ENCODE results near the gene SERPINB12. TPM values are rescaled to one million over a fixed set of nuclear protein-coding genes. Genes with fewer than 3 reads are reported as not detected.

The SERPINB12 gene
- total and polyA plus RNA-seq, 2 donors, result 2.6 to 4.0 TPM

- H3K9me3 ChIP-seq (ENCODE audit: control insufficient read depth in 2 of 2, insufficient read depth in 1 of 2, low read length in 1 of 2), result no peaks in the 10 kb centered on the region
- DNase-seq (ENCODE audit: low read depth in 6 of 9, low spot score in 9 of 9), result no peak
- 96% methylated on average over 1 of the region's 1 CpG for WGBS
- H3K27ac ChIP-seq (ENCODE audit: low read depth in 1 of 2, low read length in 1 of 2), result no peak overlapping the region
- no peaks in the 10 kb centered on the region for H3K27me3 ChIP-seq (ENCODE audit: control insufficient read depth in 2 of 2, insufficient read depth in 1 of 2, low read length in 1 of 2)
- H3K4me3 ChIP-seq (ENCODE audit: low read length in 2 of 2), result no peak overlapping the region
- no peaks in the 10 kb centered on the region for H3K4me1 ChIP-seq (ENCODE audit: control insufficient read depth in 2 of 2, insufficient read depth in 2 of 2, low read length in 2 of 2)
- H3K36me3 ChIP-seq (ENCODE audit: control insufficient read depth in 2 of 2, insufficient read depth in 2 of 2, low read length in 1 of 2), result no peaks in the 10 kb centered on the region
These were observed 22.4 kb downstream of the SERPINB12 start for GRCh38 chr18:63564561-63564960.

- Histone ChIP-seq H3K9me3 (ENCODE audit: control insufficient read depth in 2 of 2, insufficient read depth in 1 of 2, low read length in 1 of 2) (no peaks in the 10 kb centered on the region), H3K27me3 (ENCODE audit: control insufficient read depth in 2 of 2, insufficient read depth in 1 of 2, low read length in 1 of 2) (no peaks in the 10 kb centered on the region), H3K36me3 (ENCODE audit: control insufficient read depth in 2 of 2, insufficient read depth in 2 of 2, low read length in 1 of 2) (no peaks in the 10 kb centered on the region), H3K4me3 (ENCODE audit: low read length in 2 of 2) (no peak overlapping the region), H3K27ac (ENCODE audit: low read depth in 1 of 2, low read length in 1 of 2) (no peak overlapping the region), H3K4me1 (ENCODE audit: control insufficient read depth in 2 of 2, insufficient read depth in 2 of 2, low read length in 2 of 2) (no peaks in the 10 kb centered on the region)
- WGBS, result 90% methylated on average over 5 of the region's 5 CpGs
- no peak for DNase-seq (ENCODE audit: low read depth in 6 of 9, low spot score in 9 of 9)
These were observed 25.1 kb downstream of the SERPINB12 start for GRCh38 chr18:63567276-63567675.

GRCh38 chr18:63567825-63568224 lies 25.7 kb downstream of the SERPINB12 start:
- Histone ChIP-seq H3K4me1 (ENCODE audit: control insufficient read depth in 2 of 2, insufficient read depth in 2 of 2, low read length in 2 of 2) (no peaks in the 10 kb centered on the region), H3K27ac (ENCODE audit: low read depth in 1 of 2, low read length in 1 of 2) (no peak overlapping the region), H3K4me3 (ENCODE audit: low read length in 2 of 2) (no peak overlapping the region), H3K36me3 (ENCODE audit: control insufficient read depth in 2 of 2, insufficient read depth in 2 of 2, low read length in 1 of 2) (no peaks in the 10 kb centered on the region), H3K9me3 (ENCODE audit: control insufficient read depth in 2 of 2, insufficient read depth in 1 of 2, low read length in 1 of 2) (no peaks in the 10 kb centered on the region), H3K27me3 (ENCODE audit: control insufficient read depth in 2 of 2, insufficient read depth in 1 of 2, low read length in 1 of 2) (no peaks in the 10 kb centered on the region)
- DNase-seq (ENCODE audit: low read depth in 6 of 9, low spot score in 9 of 9), result no peak
- 87% methylated on average over 9 of the region's 9 CpGs for WGBS

GRCh38 chr18:63570721-63571120 lies 28.6 kb downstream of the SERPINB12 start:
- no peak overlapping the region for H3K4me3 ChIP-seq (ENCODE audit: low read length in 2 of 2)
- H3K4me1 ChIP-seq (ENCODE audit: control insufficient read depth in 2 of 2, insufficient read depth in 2 of 2, low read length in 2 of 2), result no peaks in the 10 kb centered on the region
- H3K36me3 ChIP-seq (ENCODE audit: control insufficient read depth in 2 of 2, insufficient read depth in 2 of 2, low read length in 1 of 2), result no peaks in the 10 kb centered on the region
- no peaks in the 10 kb centered on the region for H3K27me3 ChIP-seq (ENCODE audit: control insufficient read depth in 2 of 2, insufficient read depth in 1 of 2, low read length in 1 of 2)
- H3K9me3 ChIP-seq (ENCODE audit: control insufficient read depth in 2 of 2, insufficient read depth in 1 of 2, low read length in 1 of 2), result no peaks in the 10 kb centered on the region
- 94% methylated on average over 6 of the region's 6 CpGs for WGBS
- DNase-seq (ENCODE audit: low read depth in 6 of 9, low spot score in 9 of 9), result no peak
- no peak overlapping the region for H3K27ac ChIP-seq (ENCODE audit: low read depth in 1 of 2, low read length in 1 of 2)

- H3K9me3 ChIP-seq (ENCODE audit: control insufficient read depth in 2 of 2, insufficient read depth in 1 of 2, low read length in 1 of 2), result no peaks in the 10 kb centered on the region
- no peaks in the 10 kb centered on the region for H3K4me1 ChIP-seq (ENCODE audit: control insufficient read depth in 2 of 2, insufficient read depth in 2 of 2, low read length in 2 of 2)
- H3K4me3 ChIP-seq (ENCODE audit: low read length in 2 of 2), result no peak overlapping the region
- no peak for DNase-seq (ENCODE audit: low read depth in 6 of 9, low spot score in 9 of 9)
- H3K27me3 ChIP-seq (ENCODE audit: control insufficient read depth in 2 of 2, insufficient read depth in 1 of 2, low read length in 1 of 2), result no peaks in the 10 kb centered on the region
- no peaks in the 10 kb centered on the region for H3K36me3 ChIP-seq (ENCODE audit: control insufficient read depth in 2 of 2, insufficient read depth in 2 of 2, low read length in 1 of 2)
- H3K27ac ChIP-seq (ENCODE audit: low read depth in 1 of 2, low read length in 1 of 2), result no peak overlapping the region
These were observed 33.5 kb downstream of the SERPINB12 start for GRCh38 chr18:63575681-63576080.

GRCh38 chr18:63578357-63578958 lies 36.3 kb downstream of the SERPINB12 start:
- Histone ChIP-seq H3K27ac (ENCODE audit: low read depth in 1 of 2, low read length in 1 of 2) (no peak overlapping the region), H3K36me3 (ENCODE audit: control insufficient read depth in 2 of 2, insufficient read depth in 2 of 2, low read length in 1 of 2) (no peaks in the 10 kb centered on the region), H3K27me3 (ENCODE audit: control insufficient read depth in 2 of 2, insufficient read depth in 1 of 2, low read length in 1 of 2) (no peaks in the 10 kb centered on the region), H3K4me1 (ENCODE audit: control insufficient read depth in 2 of 2, insufficient read depth in 2 of 2, low read length in 2 of 2) (no peaks in the 10 kb centered on the region), H3K4me3 (ENCODE audit: low read length in 2 of 2) (no peak overlapping the region), H3K9me3 (ENCODE audit: control insufficient read depth in 2 of 2, insufficient read depth in 1 of 2, low read length in 1 of 2) (no peaks in the 10 kb centered on the region)
- 18% methylated on average over 5 of the region's 5 CpGs for WGBS
- peak in 8 of 9 donors; percentile 2 to 51 (median 11) for DNase-seq (ENCODE audit: low read depth in 6 of 9, low spot score in 9 of 9)

GRCh38 chr18:63579616-63580015 lies 37.4 kb downstream of the SERPINB12 start:
- Histone ChIP-seq H3K4me3 (ENCODE audit: low read length in 2 of 2) (no peak overlapping the region), H3K36me3 (ENCODE audit: control insufficient read depth in 2 of 2, insufficient read depth in 2 of 2, low read length in 1 of 2) (no peaks in the 10 kb centered on the region), H3K9me3 (ENCODE audit: control insufficient read depth in 2 of 2, insufficient read depth in 1 of 2, low read length in 1 of 2) (no peaks in the 10 kb centered on the region), H3K4me1 (ENCODE audit: control insufficient read depth in 2 of 2, insufficient read depth in 2 of 2, low read length in 2 of 2) (no peaks in the 10 kb centered on the region), H3K27ac (ENCODE audit: low read depth in 1 of 2, low read length in 1 of 2) (no peak overlapping the region), H3K27me3 (ENCODE audit: control insufficient read depth in 2 of 2, insufficient read depth in 1 of 2, low read length in 1 of 2) (no peaks in the 10 kb centered on the region)
- 62% methylated on average over 2 of the region's 2 CpGs for WGBS
- DNase-seq (ENCODE audit: low read depth in 6 of 9, low spot score in 9 of 9), result no peak

- Histone ChIP-seq H3K27me3 (ENCODE audit: control insufficient read depth in 2 of 2, insufficient read depth in 1 of 2, low read length in 1 of 2) (no peaks in the 10 kb centered on the region), H3K36me3 (ENCODE audit: control insufficient read depth in 2 of 2, insufficient read depth in 2 of 2, low read length in 1 of 2) (no peaks in the 10 kb centered on the region), H3K4me1 (ENCODE audit: control insufficient read depth in 2 of 2, insufficient read depth in 2 of 2, low read length in 2 of 2) (no peaks in the 10 kb centered on the region), H3K27ac (ENCODE audit: low read depth in 1 of 2, low read length in 1 of 2) (no peak overlapping the region), H3K4me3 (ENCODE audit: low read length in 2 of 2) (no peak overlapping the region), H3K9me3 (ENCODE audit: control insufficient read depth in 2 of 2, insufficient read depth in 1 of 2, low read length in 1 of 2) (no peaks in the 10 kb centered on the region)
- no peak for DNase-seq (ENCODE audit: low read depth in 6 of 9, low spot score in 9 of 9)
- 95% methylated on average over 4 of the region's 4 CpGs for WGBS
These were observed 43.8 kb downstream of the SERPINB12 start for GRCh38 chr18:63585988-63586387.

GRCh38 chr18:63586431-63586830 lies 44.3 kb downstream of the SERPINB12 start:
- WGBS, result 97% methylated on average over 4 of the region's 4 CpGs

GRCh38 chr18:63586966-63587365 lies 44.8 kb downstream of the SERPINB12 start, which contains the start of gene SERPINB13:
SERPINB13 (plus strand) TSS chr18:63587343; CDS start chr18:63588668, 1,325 bp downstream.
- no peak within 1 kb of the TSS for H3K4me3 ChIP-seq (ENCODE audit: low read length in 2 of 2)
- H3K27ac ChIP-seq (ENCODE audit: low read depth in 1 of 2, low read length in 1 of 2), result no peak within 1 kb of the TSS
- H3K36me3 ChIP-seq (ENCODE audit: control insufficient read depth in 2 of 2, insufficient read depth in 2 of 2, low read length in 1 of 2), result no peaks in the 10 kb centered on the region
- no peaks in the 10 kb centered on the region for H3K27me3 ChIP-seq (ENCODE audit: control insufficient read depth in 2 of 2, insufficient read depth in 1 of 2, low read length in 1 of 2)
- H3K4me1 ChIP-seq (ENCODE audit: control insufficient read depth in 2 of 2, insufficient read depth in 2 of 2, low read length in 2 of 2), result no peaks in the 10 kb centered on the region
- no peaks in the 10 kb centered on the region for H3K9me3 ChIP-seq (ENCODE audit: control insufficient read depth in 2 of 2, insufficient read depth in 1 of 2, low read length in 1 of 2)
- DNase-seq (ENCODE audit: low read depth in 6 of 9, low spot score in 9 of 9), result no peak
- 93% methylated on average over 4 of the region's 4 CpGs for WGBS

More at GRCh38 chr18:63586431-63586830, 44.3 kb downstream of the SERPINB12 start:
- Histone ChIP-seq H3K9me3 (ENCODE audit: control insufficient read depth in 2 of 2, insufficient read depth in 1 of 2, low read length in 1 of 2) (no peaks in the 10 kb centered on the region), H3K4me1 (ENCODE audit: control insufficient read depth in 2 of 2, insufficient read depth in 2 of 2, low read length in 2 of 2) (no peaks in the 10 kb centered on the region), H3K27me3 (ENCODE audit: control insufficient read depth in 2 of 2, insufficient read depth in 1 of 2, low read length in 1 of 2) (no peaks in the 10 kb centered on the region), H3K4me3 (ENCODE audit: low read length in 2 of 2) (no peak overlapping the region), H3K27ac (ENCODE audit: low read depth in 1 of 2, low read length in 1 of 2) (no peak overlapping the region), H3K36me3 (ENCODE audit: control insufficient read depth in 2 of 2, insufficient read depth in 2 of 2, low read length in 1 of 2) (no peaks in the 10 kb centered on the region)
- DNase-seq (ENCODE audit: low read depth in 6 of 9, low spot score in 9 of 9), result no peak
